DND-41 (cell line): Measurements from ENCODE around the gene AMFR.

ENCODE experiments used
- ATAC-seq: fragments of 200-7000 bp; cut with Tn5 transposase; 3 replicates; pipeline ENCODE4 v1.9.1; 2021; ENCODE audit warnings: low read depth; ENCODE audit not compliant: insufficient read depth
- DNase-seq: peaks from one replicate; pipeline ENCODE4 v3.0.0-alpha.2; 2020
- H2AFZ ChIP-seq: 2 replicates; pipeline ENCODE4 v1.6.0; 2012; ENCODE audit warnings: low read depth, low read length
- H3K27ac ChIP-seq: 2 replicates; pipeline ENCODE4 v1.5.1; 2012; ENCODE audit warnings: low read length, inconsistent platforms
- H3K27me3 ChIP-seq: fragments of 200-600 bp; sonication (generic); 2 replicates; pipeline ENCODE4 v1.6.0; 2012; ENCODE audit warnings: low read length, mild to moderate bottlenecking, inconsistent platforms; ENCODE audit not compliant: insufficient read depth, poor library complexity
- H3K36me3 ChIP-seq: 2 replicates; pipeline ENCODE4 v1.5.1; 2012; ENCODE audit warnings: low read length, inconsistent platforms; ENCODE audit not compliant: insufficient read depth
- H3K4me1 ChIP-seq: 2 replicates; pipeline ENCODE4 v1.5.1; 2012; ENCODE audit warnings: mild to moderate bottlenecking, low read length; ENCODE audit not compliant: insufficient read depth
- H3K4me2 ChIP-seq: 2 replicates; pipeline ENCODE4 v1.6.0; 2012; ENCODE audit warnings: mild to moderate bottlenecking, moderate library complexity, low read length, inconsistent platforms; ENCODE audit not compliant: insufficient read depth
- H3K4me3 ChIP-seq, 2 experiments: fragments of 200-600 bp in 1 of 2; shearing (Covaris generic) in 1 of 2; 2 replicates each; pipeline ENCODE4 v1.5.1; 2012 to 2016; ENCODE audit warnings: inconsistent platforms in 2 of 2, low read length in 2 of 2, mild to moderate bottlenecking in 2 of 2, low read depth in 1 of 2, moderate library complexity in 1 of 2
- H3K79me2 ChIP-seq: 2 replicates; pipeline ENCODE4 v1.6.0; 2012; ENCODE audit warnings: low read length, inconsistent platforms; ENCODE audit not compliant: insufficient read depth
- H3K9ac ChIP-seq: 2 replicates; pipeline ENCODE4 v1.6.0; 2012; ENCODE audit warnings: low read depth, mild to moderate bottlenecking, inconsistent platforms, low read length, moderate library complexity
- H3K9me3 ChIP-seq: 2 replicates; pipeline ENCODE4 v1.5.1; 2012; ENCODE audit warnings: low read length, moderate library complexity, mild to moderate bottlenecking, inconsistent platforms; ENCODE audit not compliant: insufficient read depth, severe bottlenecking
- H4K20me1 ChIP-seq: 2 replicates; pipeline ENCODE4 v1.6.0; 2012; ENCODE audit warnings: low read length; ENCODE audit not compliant: insufficient read depth
- EZH2 ChIP-seq: IDR thresholded peaks from 3 replicates; pipeline ENCODE4 v1.6.1; 2012; ENCODE audit warnings: borderline replicate concordance, low read depth, mild to moderate bottlenecking, moderate library complexity, low read length, inconsistent platforms; ENCODE audit not compliant: severe bottlenecking
- TF ChIP-seq, protein P1 (sequence below): IDR thresholded peaks from 2 replicates; pipeline ENCODE4 v1.5.1; 2012; ENCODE audit warnings: borderline replicate concordance, low read length, moderate library complexity, mild to moderate bottlenecking; ENCODE audit not compliant: poor library complexity, severe bottlenecking; ENCODE audit errors: extremely low read depth

AMFR gene

DNA sequence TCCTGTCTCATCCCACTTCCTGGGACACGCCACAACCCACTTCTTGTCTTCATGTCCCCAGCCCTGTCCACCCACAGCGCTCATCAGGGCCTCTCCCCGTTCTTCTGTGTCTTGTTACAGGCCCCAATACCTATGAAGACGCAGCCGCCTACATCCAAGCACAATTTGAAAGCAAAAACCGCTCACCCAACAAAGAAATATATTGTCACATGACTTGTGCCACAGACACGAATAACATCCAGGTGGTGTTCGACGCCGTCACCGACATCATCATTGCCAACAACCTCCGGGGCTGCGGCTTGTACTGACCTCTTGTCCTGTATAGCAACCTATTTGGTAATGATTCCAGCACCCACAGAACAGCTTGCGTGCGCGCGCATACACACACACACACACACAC is 70.6 kb downstream of the AMFR start:
- H3K9me3 ChIP-seq, result no peaks in the 10 kb centered on the region
- H3K9ac ChIP-seq, result no peak overlapping the region
- no peak overlapping the region for H3K27ac ChIP-seq
- H3K4me2 ChIP-seq, result no peak overlapping the region
- H3K79me2 ChIP-seq, result no peaks in the 10 kb centered on the region
- H3K27me3 ChIP-seq, result no peaks in the 10 kb centered on the region
- H3K4me3 ChIP-seq, result no peak overlapping the region
- no peak for TF ChIP-seq EZH2
- TF ChIP-seq, protein P1, sequence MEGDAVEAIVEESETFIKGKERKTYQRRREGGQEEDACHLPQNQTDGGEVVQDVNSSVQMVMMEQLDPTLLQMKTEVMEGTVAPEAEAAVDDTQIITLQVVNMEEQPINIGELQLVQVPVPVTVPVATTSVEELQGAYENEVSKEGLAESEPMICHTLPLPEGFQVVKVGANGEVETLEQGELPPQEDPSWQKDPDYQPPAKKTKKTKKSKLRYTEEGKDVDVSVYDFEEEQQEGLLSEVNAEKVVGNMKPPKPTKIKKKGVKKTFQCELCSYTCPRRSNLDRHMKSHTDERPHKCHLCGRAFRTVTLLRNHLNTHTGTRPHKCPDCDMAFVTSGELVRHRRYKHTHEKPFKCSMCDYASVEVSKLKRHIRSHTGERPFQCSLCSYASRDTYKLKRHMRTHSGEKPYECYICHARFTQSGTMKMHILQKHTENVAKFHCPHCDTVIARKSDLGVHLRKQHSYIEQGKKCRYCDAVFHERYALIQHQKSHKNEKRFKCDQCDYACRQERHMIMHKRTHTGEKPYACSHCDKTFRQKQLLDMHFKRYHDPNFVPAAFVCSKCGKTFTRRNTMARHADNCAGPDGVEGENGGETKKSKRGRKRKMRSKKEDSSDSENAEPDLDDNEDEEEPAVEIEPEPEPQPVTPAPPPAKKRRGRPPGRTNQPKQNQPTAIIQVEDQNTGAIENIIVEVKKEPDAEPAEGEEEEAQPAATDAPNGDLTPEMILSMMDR, result no peak
- no peaks in the 10 kb centered on the region for H3K36me3 ChIP-seq
- no peaks in the 10 kb centered on the region; the same call in 1 of the 2 replicates for H4K20me1 ChIP-seq
- no peaks in the 10 kb centered on the region for H3K4me1 ChIP-seq
- ATAC-seq, result no peak
- no peak overlapping the region for H2AFZ ChIP-seq
- DNase-seq, result no peak

DNA sequence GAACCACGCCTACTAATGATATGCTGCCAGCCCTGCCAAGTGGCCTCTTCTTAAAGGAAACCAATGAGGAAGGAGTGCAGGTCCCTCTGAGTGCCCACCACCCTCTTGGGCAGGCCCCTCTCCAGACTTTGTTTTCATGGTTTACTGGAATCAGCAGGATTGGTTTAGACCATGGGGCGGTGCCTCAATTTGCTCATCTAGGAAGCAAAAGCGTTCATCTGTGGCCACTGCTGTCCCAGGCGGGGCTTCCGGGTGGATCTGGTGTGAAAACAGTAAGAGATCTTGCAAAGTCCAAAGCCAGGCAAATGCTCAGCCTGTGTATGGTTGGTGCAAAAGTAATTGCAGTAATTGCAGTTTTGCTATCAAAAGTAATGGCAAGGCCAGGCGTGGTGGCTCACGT is 71.3 kb downstream of the AMFR start:
- Histone ChIP-seq H3K9me3 (no peaks in the 10 kb centered on the region), H4K20me1 (no peaks in the 10 kb centered on the region; the same call in 1 of the 2 replicates), H3K4me3 (no peak overlapping the region), H3K79me2 (no peaks in the 10 kb centered on the region), H3K27ac (no peak overlapping the region), H3K4me1 (no peaks in the 10 kb centered on the region), H3K4me2 (no peak overlapping the region), H3K9ac (no peak overlapping the region), H3K27me3 (no peaks in the 10 kb centered on the region), H3K36me3 (no peaks in the 10 kb centered on the region), H2AFZ (no peak overlapping the region)
- no peak for ATAC-seq
- no peak for DNase-seq
- TF ChIP-seq, protein P1, result no peak
- no peak for TF ChIP-seq EZH2

DNA sequence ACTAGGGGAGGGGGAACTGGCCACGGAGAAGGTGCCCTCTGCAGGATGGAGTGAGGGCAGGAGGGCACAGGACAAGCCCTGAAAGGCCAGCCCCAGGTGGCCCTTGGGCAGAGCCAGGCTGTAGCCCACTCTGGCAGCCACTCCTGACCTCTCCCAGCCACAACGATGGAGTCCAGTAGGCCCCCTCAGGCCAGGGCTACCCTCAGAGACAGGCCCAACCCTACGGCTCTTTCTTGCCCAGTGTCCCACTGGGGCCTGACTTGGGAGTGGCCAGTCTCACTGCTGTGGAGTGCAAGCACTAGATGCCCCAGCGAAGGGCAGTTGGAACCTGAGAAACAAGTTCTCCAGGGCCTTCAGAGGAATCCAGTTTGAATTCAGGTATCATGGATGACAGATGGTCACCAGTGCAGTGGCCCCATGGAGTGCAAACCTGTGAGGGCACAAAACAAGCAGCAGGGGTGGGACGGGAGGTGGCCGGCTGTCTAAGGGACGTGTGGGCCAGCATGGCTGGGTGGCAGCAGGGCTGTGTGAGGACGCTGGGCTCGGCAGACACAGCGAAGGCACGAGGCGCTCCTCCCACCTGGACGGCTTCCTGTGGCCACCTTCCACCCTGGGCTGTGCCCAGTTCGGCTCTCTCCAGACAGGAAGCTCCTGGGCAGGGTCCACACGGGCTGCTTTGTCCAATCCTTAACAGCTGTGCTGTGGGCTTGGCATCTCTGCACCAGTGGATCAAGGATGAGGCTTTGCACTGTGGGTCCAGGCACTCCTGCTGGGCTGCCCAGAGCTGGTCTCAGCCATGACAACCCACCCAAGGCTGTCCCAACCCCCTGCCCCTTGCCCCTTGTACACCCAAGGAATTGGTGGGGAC is 72.1 kb downstream of the AMFR start:
- TF ChIP-seq EZH2, result no peak
- TF ChIP-seq, protein P1, result no peak
- H3K79me2 ChIP-seq, result no peaks in the 10 kb centered on the region
- H3K4me3 ChIP-seq, result no peak overlapping the region
- H3K9me3 ChIP-seq, result no peaks in the 10 kb centered on the region
- ATAC-seq, result no peak
- H3K4me2 ChIP-seq, result no peak overlapping the region
- no peaks in the 10 kb centered on the region for H3K27me3 ChIP-seq
- H2AFZ ChIP-seq, result no peak overlapping the region
- H3K36me3 ChIP-seq, result no peaks in the 10 kb centered on the region
- H3K9ac ChIP-seq, result no peak overlapping the region
- DNase-seq, result no peak
- no peaks in the 10 kb centered on the region for H3K4me1 ChIP-seq
- H4K20me1 ChIP-seq, result no peaks in the 10 kb centered on the region; the same call in 1 of the 2 replicates
- H3K27ac ChIP-seq, result no peak overlapping the region
